ENCODE data around the gene VCPKMT.

VCPKMT gene

DNA sequence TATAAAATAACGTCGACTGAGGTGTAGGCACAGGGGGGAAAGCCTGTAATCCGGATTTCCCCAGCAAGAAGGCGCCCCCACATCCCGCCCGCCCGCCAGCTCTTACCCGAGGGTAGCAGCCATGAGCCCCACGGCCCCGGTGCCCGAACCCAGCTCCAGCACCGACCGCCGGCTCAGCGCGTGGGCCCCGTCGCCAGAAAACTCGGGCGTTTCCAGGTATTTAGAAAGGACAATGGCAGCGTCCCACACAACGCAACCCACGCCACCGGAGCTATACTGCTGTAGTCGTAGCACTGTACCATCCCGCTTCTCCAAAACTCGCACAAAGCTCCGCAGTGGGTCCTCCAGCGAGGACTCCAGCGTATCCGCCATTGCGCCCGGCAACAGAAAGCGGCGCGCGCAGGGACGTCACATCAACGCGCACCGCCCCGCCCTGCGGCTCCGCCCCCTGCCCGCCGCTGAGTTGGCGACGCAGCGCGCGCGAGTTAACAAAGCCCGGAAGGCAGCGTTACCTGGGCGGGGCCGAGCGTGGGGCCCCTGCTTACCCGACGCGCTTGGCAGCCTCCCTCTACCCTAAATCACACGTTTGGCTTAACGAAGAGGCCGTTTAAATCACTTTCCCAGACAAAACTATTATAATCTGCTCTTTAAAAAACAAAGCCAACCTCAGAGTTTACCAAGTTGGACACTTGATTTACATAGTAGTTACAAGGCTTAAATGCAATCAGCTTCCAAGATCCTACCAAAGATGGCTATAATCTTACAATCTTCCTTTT lies at the start of gene VCPKMT:
Gene VCPKMT (minus strand): TSS at position 392 of the 776 bp plus-strand sequence. CDS start 20 bp downstream, at position 372.
- peak within 1 kb of the TSS; percentile 79 for H3K4me3 ChIP-seq (ENCODE audit: low read depth, low read length)
- TF ChIP-seq, protein P1, sequence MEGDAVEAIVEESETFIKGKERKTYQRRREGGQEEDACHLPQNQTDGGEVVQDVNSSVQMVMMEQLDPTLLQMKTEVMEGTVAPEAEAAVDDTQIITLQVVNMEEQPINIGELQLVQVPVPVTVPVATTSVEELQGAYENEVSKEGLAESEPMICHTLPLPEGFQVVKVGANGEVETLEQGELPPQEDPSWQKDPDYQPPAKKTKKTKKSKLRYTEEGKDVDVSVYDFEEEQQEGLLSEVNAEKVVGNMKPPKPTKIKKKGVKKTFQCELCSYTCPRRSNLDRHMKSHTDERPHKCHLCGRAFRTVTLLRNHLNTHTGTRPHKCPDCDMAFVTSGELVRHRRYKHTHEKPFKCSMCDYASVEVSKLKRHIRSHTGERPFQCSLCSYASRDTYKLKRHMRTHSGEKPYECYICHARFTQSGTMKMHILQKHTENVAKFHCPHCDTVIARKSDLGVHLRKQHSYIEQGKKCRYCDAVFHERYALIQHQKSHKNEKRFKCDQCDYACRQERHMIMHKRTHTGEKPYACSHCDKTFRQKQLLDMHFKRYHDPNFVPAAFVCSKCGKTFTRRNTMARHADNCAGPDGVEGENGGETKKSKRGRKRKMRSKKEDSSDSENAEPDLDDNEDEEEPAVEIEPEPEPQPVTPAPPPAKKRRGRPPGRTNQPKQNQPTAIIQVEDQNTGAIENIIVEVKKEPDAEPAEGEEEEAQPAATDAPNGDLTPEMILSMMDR (IDR thresholded peaks at IDR 0.05; ENCODE audit: low read depth, low read length) = no peak

DNA sequence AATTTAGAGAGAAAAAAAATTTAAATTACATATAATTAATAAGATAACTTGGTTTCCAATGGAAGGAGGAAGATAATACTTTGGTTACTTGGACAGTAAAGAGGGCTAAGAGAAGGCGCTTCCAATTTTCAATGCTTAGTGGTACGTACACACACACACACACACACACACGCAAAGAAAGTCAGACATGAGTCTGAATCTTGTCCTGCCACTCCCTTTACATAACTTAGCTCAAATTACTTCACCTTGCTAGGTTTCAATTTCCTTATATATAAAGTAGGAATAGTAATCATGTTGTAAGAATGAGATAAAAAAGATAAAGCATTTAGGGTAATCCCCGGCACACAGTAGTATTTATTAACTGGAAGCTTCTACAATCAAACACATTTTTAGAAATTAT lies 39.7 kb upstream of the VCPKMT start:
- TF ChIP-seq, protein P1 (IDR thresholded peaks at IDR 0.05; ENCODE audit: low read depth, low read length) = no peak
- no peak overlapping the region for H3K4me3 ChIP-seq (ENCODE audit: low read depth, low read length)

DNA sequence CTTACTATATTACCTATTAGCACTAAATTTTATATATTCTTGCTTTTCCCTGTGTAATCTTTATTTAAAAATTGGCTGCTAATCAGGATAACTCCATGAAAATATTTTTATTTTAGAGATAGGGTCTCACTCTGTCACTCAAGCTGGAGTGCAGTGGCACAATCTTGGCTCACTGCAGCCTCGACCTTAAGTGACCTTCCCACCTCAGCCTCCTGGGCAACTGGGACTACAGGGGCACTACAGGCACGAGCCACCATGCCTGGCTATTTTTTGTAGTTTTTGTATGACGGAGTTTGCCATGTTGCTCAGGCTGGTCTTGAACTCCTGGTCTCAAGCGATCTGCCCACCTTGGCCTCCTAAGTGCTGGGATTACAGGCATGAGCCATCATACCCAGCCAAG lies 32.4 kb upstream of the VCPKMT start:
- TF ChIP-seq, protein P1 (IDR thresholded peaks at IDR 0.05; ENCODE audit: low read depth, low read length) = no peak
- H3K4me3 ChIP-seq (ENCODE audit: low read depth, low read length) = no peak overlapping the region

DNA sequence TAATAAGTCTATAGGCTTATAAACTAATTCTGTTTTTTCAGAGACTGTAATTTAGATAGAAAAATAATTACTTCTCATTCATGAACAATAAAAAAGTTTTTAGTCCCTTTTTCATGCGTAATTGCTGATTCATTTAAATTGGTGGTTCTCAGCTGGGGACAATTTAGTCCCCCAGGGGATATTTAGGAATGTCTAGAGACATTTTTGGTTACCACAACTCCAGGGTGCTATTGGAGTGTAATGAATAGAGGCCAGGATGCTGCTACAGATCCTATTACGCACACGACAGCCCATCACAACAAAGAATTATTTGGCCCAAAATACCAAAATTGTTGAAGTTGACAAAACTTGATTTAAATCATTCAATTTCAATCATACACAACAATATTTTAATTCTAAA lies 22.8 kb upstream of the VCPKMT start:
- TF ChIP-seq, protein P1 (IDR thresholded peaks at IDR 0.05; ENCODE audit: low read depth, low read length) = no peak
- no peak overlapping the region for H3K4me3 ChIP-seq (ENCODE audit: low read depth, low read length)

DNA sequence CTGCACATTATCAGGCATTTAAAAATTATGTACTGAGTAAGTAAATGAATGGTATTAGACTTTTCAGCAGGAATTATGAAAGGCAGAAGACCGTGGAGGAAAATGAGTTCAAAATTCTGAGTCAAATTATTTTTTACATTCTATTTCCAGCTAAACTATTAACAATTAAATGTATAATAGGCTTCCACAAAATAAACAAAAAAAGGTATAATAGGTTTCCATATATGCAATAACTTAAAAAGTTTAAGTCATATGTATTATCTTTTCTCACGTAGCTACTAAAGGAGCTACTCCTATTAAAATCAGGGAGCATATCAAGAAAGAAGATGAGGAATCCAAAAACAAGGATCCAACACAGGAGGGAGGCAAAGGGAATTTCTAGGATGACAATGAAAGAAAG lies 11.4 kb upstream of the VCPKMT start:
- TF ChIP-seq, protein P1 (IDR thresholded peaks at IDR 0.05; ENCODE audit: low read depth, low read length) = no peak
- H3K4me3 ChIP-seq (ENCODE audit: low read depth, low read length) = no peak overlapping the region

DNA sequence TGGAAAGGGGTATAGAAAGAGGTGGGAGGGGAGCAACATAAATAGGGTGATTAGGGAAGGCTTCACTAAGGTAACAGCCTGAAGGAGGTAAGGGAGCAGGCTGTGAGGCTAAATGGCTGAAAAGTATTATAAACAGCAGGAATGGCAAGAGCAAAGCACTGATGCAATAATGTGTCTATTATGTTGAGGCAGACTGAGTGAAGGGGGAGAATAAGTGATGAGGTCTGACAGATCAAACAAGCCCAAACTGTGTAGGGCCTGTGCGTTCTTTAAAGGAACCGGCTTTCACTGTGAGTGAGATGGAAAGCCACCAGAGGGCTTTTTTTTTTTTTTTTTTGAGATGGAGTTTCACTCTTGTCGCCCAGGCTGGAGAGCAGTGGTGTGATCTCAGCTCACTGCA lies 6.7 kb upstream of the VCPKMT start:
- no peak overlapping the region for H3K4me3 ChIP-seq (ENCODE audit: low read depth, low read length)
- TF ChIP-seq, protein P1 (IDR thresholded peaks at IDR 0.05; ENCODE audit: low read depth, low read length) = no peak

DNA sequence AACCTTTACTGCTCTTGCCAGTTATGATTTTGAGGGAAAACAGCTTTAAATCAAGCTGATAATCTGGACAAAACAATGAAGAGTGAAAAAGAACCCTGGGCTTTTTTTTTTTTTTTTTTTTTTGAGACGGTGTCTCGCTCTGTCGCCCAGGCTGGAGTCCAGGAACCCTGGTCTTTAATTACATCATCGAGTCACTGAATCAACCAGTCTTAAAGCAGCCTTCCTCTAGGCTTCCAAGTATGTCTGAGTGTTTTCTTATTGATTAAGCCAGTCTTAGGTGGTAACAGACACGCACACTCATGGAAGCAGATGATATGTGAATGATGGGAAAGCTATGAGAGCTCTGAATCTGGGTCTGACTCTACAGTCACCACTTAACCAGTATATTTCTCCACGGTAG lies 5.9 kb upstream of the VCPKMT start:
- TF ChIP-seq, protein P1 (IDR thresholded peaks at IDR 0.05; ENCODE audit: low read depth, low read length) = no peak

More for the DNA sequence above, 5.9 kb upstream of the VCPKMT start:
- H3K4me3 ChIP-seq (ENCODE audit: low read depth, low read length) = no peak overlapping the region
